A673 (cell line): ENCODE data around the gene BIRC6. TPM values are rescaled to one million over a fixed set of nuclear protein-coding genes. Genes with fewer than 3 reads are reported as not detected.

ENCODE experiments used
- BruUV-seq: library from RNA; stranded (reverse); fragments of 400-500 nt; replicated peaks from 2 replicates; lab custom pipeline; 2021; lab: Mats Ljungman, UMichigan
- CTCF ChIA-PET: fragments of 300-600 bp; sonication (Branson Sonifier 250); formaldehyde crosslinking; loops from one replicate; lab custom pipeline; 2022; ENCODE audit warnings: antibody characterized with exemption; lab: Charles Lee
- POLR2A ChIA-PET: fragments of 300-600 bp; sonication (Branson Sonifier 250); formaldehyde crosslinking; loops from one replicate; lab custom pipeline; 2022; ENCODE audit warnings: antibody characterized with exemption; ENCODE audit not compliant: low non-redundant PET; lab: Charles Lee
- DNase-seq: peaks from one replicate; pipeline ENCODE4 v3.0.0-alpha.2; 2015; ENCODE audit warnings: low spot score
- H3K27ac ChIP-seq: fragments of 200-600 bp; sonication (generic); 2 replicates; pipeline ENCODE4 v1.5.1; 2016; ENCODE audit warnings: mixed run types, low read depth, mild to moderate bottlenecking, mixed read lengths, antibody characterized with exemption, low read length; ENCODE audit not compliant: poor library complexity, severe bottlenecking
- H3K27me3 ChIP-seq: fragments of 200-600 bp; sonication (generic); replicated peaks from 2 replicates; pipeline ENCODE4 v1.6.1; 2017; ENCODE audit warnings: mixed run types, low read depth, mild to moderate bottlenecking, mixed read lengths, antibody characterized with exemption, low read length; ENCODE audit not compliant: insufficient read depth, poor library complexity
- H3K36me3 ChIP-seq: fragments of 200-600 bp; sonication (generic); 2 replicates; pipeline ENCODE4 v1.6.1; 2016; ENCODE audit warnings: mixed run types, mild to moderate bottlenecking, mixed read lengths, antibody characterized with exemption, low read length; ENCODE audit not compliant: insufficient read depth, poor library complexity, severe bottlenecking
- H3K4me1 ChIP-seq: fragments of 200-600 bp; sonication (generic); 2 replicates; pipeline ENCODE4 v1.6.1; 2017; ENCODE audit warnings: mixed run types, mild to moderate bottlenecking, mixed read lengths, antibody characterized with exemption, low read length; ENCODE audit not compliant: insufficient read depth, poor library complexity, severe bottlenecking
- H3K4me3 ChIP-seq: fragments of 200-600 bp; sonication (generic); 2 replicates; pipeline ENCODE4 v1.5.1; 2016; ENCODE audit warnings: low read depth, mixed run types, mild to moderate bottlenecking, mixed read lengths, low read length; ENCODE audit not compliant: poor library complexity, severe bottlenecking
- H3K9me3 ChIP-seq: fragments of 200-600 bp; sonication (generic); 2 replicates; pipeline ENCODE4 v1.6.1; 2016; ENCODE audit warnings: mixed run types, low read depth, mild to moderate bottlenecking, mixed read lengths, antibody characterized with exemption, low read length; ENCODE audit not compliant: poor library complexity, severe bottlenecking
- CTCF ChIP-seq: fragments of 300-800, 200-600 bp; sonication (generic); conservative IDR thresholded peaks from 2 replicates; pipeline ENCODE4 v1.5.1; 2017; ENCODE audit warnings: low read depth, mild to moderate bottlenecking, antibody characterized with exemption, low read length, moderate library complexity, mixed read lengths
- EZH2 ChIP-seq: fragments of 200-600 bp; sonication (generic); IDR thresholded peaks from 2 replicates; pipeline ENCODE4 v1.6.1; 2017; ENCODE audit warnings: borderline replicate concordance, low read depth, mild to moderate bottlenecking, mixed read lengths, antibody characterized with exemption, low read length; ENCODE audit not compliant: poor library complexity, severe bottlenecking
- intact Hi-C: fragments of 100-400 bp; cut with micrococcal nuclease; formaldehyde crosslinking; loops from one replicate; pipeline ENCODE4 v1.10.0; 2022; ENCODE audit not compliant: unreplicated experiment
- total RNA-seq: library from RNA; stranded (reverse); gene quantifications from 2 replicates; pipeline ENCODE4 v1.2.3, GENCODE V29; 2021

Gene BIRC6
- total RNA-seq, 1 experiment from 2014 or later = 75.9 TPM

GRCh38 chr2:32376756-32377155 is 19.9 kb downstream of the BIRC6 start:
- Histone ChIP-seq H3K9me3 (no peaks in the 10 kb centered on the region), H3K36me3 (peaks cover 2% of the 10 kb centered on the region), H3K27ac (no peak overlapping the region), H3K27me3 (no peaks in the 10 kb centered on the region), H3K4me3 (no peak overlapping the region), H3K4me1 (no peaks in the 10 kb centered on the region)
- intact Hi-C loops = no loop called here
- BruUV-seq = no TSS peak
- ChIA-PET CTCF (no interaction called here), POLR2A (no interaction called here)
- DNase-seq = no peak
- TF ChIP-seq EZH2 (no peak), CTCF (no peak)

DNA sequence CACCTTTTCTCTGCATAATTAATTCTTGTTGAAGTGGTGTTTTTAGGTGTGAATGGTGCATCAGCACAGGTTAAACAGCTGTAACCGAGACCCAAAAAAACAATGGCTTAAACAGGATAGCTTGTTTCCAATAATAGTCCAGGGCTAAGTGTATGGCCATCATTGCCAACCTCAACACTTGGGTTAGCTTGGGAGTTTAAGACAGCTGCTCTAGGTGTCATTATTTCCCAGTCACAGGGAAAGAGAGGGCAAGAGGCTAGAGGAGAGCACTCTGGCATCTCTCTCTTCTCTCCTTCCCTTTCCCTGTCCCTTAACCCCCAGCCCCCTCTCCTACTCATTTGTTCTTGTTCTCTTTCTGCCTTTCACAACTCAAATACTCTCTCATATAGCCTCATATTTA is 21.1 kb downstream of the BIRC6 start:
- BruUV-seq = no TSS peak

DNA sequence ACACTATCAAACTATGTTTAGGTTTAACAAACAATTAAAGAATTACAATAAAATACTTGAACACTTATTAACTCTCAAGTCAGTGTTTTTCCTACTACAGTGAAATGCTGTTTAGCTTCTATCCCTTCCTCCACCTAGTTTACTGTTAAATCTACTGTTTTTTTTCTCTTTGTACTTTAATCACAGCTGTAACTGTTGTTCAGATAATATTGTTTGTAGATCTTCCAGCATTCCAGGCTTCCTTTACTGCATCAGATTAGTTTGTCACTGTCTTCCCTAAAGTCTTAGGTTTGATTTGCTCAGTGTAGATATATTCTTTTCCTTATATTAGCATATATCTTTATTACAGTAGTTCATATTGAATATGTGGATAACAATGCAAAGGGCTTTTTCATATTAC is 22.5 kb downstream of the BIRC6 start:
- Histone ChIP-seq H3K9me3 (no peaks in the 10 kb centered on the region), H3K4me1 (no peaks in the 10 kb centered on the region), H3K36me3 (peaks cover 6% of the 10 kb centered on the region), H3K27ac (no peak overlapping the region), H3K27me3 (no peaks in the 10 kb centered on the region), H3K4me3 (no peak overlapping the region)
- CTCF ChIA-PET = no interaction called here
- BruUV-seq = no TSS peak
- intact Hi-C loops = no loop called here
- POLR2A ChIA-PET = no interaction called here
- no peak for TF ChIP-seq EZH2
- TF ChIP-seq CTCF = no peak
- DNase-seq = no peak

More for the DNA sequence above, 21.1 kb downstream of the BIRC6 start:
- Histone ChIP-seq H3K4me1 (no peaks in the 10 kb centered on the region), H3K27me3 (no peaks in the 10 kb centered on the region), H3K36me3 (peaks cover 6% of the 10 kb centered on the region), H3K9me3 (no peaks in the 10 kb centered on the region), H3K27ac (no peak overlapping the region), H3K4me3 (no peak overlapping the region)
- DNase-seq = no peak
- ChIA-PET POLR2A (no interaction called here), CTCF (no interaction called here)
- TF ChIP-seq CTCF = no peak
- no peak for TF ChIP-seq EZH2
- intact Hi-C loops = no loop called here
